ENCODE results near the gene CDV3.

Gene CDV3

DNA sequence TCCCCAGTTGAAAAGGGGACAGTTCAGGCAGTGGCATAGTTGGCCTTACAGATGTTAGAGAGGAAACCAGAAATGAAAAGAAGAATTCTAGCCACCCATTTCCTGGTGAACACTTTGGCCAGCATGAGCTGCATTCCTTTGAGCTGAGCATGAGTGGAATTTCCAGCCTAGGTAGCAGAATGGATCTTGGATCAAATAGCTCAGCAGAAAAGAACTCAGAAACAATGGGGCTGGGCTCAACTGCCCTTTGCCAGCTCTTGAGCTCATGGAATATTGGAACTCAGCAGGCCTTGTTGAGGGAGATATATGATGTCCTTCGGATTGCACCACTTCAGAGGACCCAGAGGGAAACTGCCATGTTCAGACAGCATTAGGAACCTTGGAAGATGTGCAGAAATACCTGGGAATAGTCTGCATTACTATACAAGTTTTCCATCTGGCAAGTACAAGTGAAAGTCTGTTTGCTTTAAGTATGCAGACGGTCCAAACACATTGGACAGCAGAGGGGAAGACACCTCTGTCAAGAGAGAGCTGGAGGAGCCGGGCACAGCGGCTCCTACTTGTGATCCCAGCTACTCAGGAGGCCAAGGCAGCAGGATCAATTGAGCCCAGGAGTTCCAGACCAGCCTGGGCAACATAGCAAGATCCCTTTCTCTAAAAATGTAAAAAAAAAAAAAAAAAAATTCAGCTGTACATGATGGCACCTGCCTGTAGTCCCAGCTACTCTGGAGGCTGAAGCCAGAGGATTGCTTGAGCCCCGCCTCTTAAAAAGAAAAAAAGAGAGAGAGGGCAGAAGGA lies 3.1 kb upstream of the CDV3 start:
- DNase-seq, result no peak

DNA sequence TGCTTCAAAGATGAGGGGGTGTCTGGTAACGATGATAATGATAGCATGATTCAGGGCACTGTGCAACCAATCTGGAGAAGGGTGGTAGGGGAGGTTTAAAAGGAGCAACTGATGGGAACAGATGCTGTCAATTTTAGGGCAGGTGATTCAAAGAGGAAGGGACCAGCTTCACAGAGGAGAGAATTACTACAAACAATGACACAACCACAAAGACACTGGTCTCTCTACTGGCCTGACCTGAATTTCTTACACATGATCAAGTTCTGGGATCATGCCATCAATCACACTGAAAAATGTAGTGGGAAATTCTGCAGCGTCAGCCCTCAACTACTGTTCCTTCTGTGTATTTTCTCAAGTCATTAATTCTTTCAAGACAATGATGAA lies 2.6 kb upstream of the CDV3 start:
- no peak for DNase-seq

DNA sequence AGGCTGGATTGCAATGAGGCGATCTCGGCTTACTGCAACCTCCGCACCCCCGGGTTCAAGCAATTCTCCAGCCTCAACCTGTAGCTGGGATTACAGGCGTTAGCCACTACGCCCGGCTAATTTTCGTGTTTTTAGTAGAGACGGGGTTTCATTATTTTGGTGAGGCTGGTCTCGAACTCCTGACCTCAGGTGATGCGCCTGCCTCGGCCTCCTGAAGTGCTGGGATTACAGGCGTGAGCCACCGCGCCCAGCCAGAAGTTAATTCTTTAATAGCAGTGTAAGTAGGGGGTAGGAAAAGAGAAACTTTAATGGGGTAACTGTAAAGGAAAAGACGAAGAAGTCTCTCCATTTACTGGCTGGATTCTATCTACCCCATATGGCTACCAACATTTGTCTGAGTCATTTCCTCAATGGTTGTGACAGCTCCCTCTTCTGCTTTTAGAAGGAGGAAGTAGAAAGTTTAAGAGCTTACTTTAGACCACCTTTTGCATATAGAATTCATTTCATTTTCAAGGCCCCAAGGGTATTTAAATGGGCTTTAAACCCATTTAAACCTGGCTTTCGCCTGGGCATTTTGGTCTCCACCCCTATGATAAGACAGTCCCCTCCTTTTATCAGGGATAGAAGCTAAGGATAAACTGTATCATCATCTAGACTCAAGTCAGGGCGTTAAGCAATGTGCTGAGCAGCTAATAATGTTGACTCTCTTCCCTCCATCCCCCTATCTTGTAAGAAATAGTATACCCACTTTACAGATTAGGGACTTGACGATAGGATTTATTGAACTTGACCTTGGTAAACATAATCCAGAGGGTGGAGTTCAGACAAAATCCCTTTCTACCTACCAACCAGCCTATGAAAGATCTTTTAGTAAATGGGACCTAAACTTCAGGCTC lies 1.1 kb upstream of the CDV3 start:
- DNase-seq, result no peak

DNA sequence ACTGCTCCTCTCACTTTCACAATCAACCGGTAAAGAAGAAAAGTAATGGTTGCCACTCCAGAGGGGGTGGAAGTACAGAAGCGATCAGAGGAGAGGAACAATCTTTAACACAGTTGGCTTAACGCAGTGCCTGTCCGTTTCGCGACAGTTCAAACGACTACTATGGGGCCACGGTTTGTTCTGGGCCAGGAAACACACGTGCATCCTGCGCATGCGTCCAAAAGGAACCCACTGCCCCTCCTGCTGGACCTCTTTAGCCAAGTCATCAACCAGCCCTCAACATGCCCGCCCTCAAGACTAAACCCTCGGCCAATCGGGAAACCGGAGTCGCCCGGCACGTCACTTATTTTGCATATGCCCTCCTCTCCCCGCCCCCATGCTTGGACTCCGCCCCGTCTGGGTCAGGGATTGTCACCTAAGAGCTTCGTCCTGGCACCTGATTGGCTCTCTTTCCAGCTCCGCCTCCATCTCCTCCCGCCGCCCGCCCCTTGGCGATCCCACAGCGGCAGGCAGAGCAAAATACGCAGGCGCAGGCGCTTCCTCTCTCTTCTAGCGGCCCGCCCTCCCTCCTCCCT lies 345 bp upstream of the CDV3 start:
- DNase-seq, result no peak

DNA sequence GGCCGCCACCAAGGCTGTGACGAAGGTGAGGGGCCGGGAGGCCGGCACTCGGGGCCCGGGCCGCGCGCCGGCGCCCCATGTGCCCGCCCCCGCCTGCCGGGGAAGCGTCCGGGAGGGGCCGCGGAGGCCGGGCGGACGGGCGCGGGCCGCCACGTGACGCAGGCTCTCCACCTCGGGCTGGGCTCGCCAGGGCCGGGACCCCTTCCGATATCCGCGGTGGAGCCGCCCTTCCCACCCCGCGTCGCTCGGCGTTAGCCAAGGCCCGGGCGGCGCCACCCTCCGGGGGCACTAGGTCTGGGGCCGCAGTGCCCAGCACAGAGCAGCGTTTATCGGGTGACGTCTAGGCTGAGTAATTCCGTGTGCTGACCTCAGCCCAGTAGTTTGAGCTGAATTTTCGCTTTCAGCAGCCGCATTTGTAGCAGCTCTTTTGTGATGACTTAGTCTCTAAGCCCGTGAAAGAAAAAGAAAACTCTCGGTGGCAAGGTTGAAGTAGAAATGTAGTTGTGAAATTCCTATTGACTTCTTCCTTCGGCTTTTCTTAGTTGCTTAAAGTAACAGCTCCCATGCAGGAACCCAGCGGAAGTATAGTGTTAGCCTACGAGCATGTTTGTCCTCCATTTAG lies 885 bp downstream of the CDV3 start:
- no peak for DNase-seq

DNA sequence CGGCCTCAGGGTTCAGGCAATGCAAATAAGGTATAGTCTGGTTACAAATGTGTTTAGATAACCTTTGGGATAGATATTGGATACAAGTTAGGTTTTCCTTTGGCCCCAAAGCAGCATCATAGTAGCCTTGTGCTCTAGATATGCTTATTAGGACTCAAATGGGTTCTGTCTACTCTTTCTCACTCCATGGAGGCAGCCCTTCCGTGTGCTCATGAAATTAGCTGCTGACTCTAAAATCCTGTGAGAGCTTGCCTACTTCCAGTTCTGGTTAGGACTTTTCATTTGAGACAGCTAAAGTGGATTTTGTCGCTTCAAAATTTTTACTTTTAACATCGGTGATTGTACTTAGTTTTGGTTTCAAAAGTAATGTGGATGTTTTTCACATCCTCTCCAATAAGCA lies 1.6 kb downstream of the CDV3 start:
- DNase-seq, result no peak

DNA sequence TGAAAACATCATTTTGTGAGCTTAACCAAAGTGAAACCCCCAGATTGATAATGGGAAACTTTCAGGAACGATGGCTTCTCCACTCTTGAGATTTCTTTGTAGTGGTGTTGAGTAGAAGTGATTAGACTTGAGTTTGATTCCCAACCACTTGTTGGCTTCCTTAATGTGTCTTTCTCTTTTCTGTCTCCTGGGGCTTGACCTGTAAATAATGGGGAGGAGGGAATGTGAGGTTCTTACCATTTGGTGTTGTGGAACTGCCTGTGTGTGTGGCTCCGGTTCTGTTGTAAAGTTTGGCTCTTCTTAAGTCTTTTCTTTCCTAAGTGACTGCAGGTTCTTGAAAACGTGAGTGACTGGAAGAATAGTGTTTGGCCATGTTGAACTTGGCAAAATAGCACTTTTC lies 2.7 kb downstream of the CDV3 start:
- no peak for DNase-seq

DNA sequence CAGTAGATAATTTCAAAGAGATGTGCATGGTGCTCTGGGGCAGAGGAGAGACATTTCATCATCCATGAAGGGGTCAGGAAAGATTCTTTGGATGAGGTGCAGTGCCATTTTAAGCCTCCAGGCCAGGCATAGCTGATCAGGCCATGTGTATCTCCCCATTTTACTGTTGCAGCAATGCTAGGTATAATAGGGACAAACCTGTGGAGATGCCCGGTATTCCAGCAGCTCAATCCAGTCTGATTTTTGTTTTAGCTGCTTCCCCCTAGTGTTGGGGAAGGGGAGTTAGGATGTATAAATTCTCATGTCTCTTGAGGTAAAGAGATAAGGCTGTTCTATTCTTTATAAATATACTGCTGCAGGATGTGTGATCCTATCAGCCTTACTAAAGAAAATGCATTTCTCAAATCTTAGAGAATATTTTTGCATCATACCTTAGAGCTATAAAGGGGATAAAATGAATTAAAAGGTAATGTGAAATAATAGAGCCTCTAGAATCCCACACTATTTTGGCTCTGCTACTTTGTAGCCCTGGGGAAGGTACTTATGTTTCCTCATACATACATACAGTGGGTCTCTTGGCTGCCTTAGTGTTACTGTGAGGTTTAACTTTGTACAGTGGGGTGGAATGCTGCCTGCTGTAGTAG lies 5.2 kb downstream of the CDV3 start:
- no peak for DNase-seq

DNA sequence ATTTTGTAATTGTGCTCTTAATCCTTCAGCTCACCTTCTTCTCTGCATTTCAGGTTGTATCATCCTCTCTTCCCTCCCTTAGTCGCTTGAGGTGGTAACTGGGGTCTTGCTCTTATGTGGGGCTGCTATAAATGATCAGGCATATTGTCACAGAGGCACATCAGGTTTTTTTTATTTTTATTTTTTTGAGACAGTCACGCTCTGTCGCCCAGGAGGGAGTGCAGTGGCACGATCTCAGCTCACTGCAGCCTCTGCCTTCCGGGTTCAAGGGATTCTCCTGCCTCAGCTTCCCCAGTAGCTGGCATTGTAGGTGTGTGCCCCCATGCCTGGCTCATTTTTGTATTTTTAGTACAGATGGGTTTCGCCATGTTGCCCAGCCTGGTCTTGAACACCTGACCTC lies 9.9 kb downstream of the CDV3 start:
- DNase-seq, result no peak

DNA sequence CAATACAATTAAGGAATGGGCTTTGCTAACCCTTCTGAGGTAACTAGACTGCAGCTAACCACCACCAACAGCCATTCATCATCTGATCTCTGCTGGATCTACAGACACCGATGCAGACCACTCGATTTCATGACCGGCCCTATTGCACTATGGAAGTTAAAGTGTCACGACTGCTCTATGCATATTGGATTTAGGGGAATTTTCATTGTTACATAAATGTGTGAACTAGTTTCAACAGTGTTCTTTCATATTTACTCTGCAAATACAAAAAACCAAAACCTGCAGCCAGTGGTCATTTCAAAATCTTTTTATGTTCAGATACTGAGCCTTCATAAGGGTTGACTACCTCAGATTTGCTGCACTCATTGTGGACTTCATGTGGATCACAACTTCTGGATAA lies 14.5 kb downstream of the CDV3 start:
- no peak for DNase-seq

DNA sequence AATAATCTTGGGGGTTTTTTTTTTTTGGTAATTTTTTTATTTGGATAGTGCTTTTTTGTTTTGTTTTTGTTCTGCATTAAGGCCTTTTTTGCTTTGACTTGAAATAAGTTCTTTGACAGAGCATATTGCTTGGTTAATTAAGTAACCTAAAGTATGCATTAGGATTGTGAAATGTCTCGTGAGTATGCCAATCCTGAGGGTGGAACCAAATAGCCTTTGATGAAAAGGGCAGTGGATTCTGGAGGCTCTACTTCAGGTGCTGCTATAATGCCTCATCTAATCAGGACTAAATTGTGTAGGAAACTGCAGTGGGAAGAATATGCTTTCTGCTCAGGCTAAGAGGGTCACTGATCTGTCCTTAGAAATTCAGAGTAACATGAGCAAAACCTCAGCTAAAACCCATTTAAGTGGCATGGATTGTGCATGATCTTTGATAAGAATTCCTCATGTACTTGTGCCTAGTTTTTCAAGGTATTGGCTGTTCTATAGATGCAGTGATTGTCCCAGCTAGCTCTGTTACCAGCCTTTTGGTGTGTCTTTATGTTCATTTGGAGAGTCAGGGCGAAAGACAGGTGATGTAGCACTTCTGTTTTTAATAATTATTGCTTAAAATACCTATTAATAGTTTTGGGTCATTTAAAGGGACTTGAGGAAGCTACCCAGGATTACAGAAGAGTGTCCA lies 15.4 kb downstream of the CDV3 start:
- DNase-seq, result no peak

DNA sequence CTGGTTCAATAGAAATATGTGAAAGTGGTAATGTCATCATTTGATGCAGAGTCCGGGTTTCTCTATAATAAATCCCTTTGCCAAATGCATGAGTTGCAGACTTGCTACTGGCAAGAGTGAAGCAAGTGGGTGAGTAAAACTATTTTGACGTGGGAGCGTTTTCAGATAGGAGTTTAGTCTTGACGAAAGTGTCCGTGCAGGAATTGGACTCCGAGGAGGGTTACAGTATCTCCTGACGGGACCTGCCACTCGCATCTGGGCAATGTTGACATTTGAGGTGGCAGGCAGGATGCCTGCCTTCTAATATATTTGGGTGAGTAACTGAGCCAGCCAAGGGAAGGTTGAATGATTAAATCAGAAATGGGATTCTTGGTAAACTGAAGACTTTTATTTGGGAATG lies 16.0 kb downstream of the CDV3 start:
- no peak for DNase-seq

DNA sequence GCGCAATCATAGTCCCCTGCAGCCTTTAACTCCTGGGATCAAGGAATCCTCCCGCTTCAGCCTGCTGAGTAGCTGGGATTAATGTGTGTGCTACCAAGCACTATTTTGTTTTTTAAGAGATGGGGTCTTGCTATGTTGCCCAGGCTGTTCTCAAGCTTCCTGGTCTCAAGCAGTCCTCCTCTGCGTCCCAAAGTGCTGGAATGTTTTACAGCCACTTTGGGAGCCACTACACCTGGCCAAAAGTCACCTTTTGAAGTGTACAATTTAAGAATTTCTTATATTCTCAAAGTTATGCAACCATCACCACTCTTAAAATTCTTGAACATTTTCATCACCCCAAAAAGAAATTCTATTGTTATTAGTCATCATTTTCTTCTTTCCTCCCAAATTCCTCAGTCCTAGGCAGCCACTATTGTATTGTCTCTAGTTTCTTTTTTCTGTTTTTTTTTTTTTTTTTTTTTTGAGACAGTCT lies 17.8 kb downstream of the CDV3 start:
- no peak for DNase-seq

DNA sequence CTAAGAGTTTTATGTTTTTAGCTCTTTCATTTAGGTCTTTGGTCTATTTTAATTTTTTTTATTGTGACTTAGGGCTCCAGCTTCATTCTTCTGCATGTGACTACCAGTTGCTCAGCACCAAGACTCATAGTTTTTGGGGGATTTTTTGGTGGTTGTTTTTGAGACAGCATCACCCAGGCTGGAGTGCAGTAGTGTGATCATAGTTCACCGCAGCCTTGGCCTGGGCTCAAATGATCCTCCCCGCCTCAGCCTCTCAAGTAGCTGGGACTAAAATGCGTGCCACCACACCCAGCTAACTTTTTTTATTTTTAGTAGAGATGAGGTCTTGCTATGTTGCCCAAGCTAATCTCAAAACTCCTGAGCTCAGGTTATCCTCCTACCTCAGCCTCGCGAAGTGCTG lies 19.4 kb downstream of the CDV3 start:
- no peak for DNase-seq

DNA sequence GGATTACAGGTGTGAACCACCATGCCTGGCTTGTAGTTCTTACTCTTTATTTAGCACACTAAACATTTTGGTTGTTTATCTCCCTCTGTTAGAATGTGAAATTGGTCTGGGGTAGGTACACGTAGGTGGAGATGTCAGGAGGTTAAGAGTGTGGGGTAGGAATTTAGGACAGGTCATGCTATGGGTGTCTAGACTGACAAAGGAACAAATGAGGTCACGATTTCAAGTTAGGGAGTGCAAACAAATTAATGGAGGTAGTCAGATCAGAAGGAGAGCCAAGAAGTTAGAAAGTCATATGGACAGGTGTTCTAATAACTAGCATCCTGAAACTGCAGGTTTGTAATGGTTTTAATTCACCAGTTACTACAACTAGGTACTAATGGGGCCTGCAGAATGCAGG lies 19.8 kb downstream of the CDV3 start:
- no peak for DNase-seq

DNA sequence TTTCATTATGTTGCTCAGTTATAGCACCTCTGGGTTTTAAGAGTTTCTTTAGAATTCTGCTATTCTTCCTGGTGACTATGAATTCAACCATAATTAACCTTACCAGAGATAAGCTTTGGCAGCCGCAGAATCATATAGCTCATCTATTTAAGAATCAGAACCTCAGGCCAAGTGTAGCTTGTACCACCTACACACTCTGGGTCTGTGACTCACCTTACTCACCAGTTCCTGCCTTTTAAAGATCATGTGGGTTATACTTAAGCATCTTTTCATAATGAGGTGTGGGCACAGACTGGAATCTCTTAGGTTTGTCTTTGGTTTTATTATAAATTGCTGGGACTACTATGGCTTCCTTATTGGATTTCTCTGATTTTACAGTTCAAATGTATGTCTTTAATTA lies 21.9 kb downstream of the CDV3 start:
- no peak for DNase-seq

DNA sequence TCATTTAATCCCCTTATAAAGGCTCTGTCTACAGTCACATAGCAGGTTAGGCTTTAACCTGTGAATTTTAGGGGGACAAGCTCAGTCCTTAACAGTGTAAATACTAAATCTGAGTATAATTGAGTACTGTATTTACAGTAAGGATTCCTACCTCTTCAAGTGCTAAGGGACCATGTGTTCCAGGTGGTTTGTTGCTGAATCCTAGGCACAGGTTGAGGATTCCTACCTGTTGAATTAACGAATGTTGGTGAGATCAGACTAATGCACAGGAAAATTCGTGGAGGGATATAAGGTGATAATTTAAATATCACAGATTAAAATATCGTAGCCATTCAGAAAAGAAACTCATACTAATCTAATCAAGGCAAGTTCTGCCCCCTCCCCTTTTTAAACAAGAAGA lies 24.9 kb downstream of the CDV3 start:
- no peak for DNase-seq

DNA sequence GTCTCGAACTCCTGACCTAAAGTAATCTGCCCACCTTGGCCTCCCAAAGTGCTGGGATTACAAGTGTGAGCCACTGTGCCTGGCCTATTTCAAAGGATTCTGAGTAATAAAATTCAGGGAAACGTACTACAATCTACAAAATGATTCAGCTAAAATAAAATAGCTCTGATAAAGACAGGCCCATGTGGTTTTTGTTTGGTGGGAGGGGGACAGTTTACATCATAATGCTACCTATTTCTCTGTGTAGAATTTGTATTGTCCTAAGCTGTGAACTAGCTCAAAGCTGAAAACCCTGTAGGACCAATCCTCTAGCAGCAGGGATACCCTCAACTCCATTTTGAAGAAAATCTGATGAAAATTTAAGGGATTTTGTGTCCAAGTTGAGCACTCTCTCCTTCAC lies 25.8 kb downstream of the CDV3 start:
- no peak for DNase-seq

DNA sequence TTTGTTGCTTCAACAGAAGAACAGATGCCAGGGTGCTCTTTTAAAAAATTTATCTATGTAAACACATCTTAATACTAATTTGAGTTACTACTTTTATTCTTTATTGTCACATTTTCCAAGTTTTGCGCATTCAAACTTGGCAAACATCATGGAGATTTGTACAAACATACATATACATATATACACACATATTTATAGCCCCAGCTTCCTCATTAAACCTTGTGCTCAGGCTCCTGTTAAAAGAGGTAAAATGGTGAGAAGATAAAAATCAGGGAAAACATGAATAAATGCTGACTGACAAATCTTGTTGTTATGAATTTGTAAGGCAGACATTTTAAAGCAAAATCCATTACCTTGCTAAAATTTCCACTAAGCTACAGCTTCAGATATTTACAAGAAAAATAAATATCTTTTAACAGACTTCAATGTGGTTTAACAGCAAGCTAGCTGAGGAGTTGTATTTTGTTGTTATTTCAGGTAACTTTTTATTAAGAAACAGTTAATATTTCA lies 27.1 kb downstream of the CDV3 start:
- DNase-seq, result no peak

DNA sequence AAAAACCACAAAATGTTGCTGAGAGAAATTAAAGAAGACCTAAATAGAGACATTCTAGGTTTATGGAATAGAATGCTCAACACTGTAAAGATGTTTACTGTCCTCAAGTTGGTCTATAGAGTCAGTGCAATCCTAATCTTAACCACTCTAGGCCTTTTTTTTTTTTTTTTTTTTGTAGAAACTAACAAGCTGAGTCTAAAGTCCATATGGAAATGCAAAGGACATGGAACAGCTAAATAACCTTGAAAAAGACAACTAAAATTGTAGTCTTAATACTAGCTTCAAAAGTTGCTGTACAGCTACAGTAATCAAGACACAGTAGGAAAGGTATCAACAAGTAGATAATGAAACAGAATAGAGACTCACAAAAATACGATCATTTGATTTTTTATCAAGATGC lies 32.9 kb downstream of the CDV3 start:
- no peak for DNase-seq

DNA sequence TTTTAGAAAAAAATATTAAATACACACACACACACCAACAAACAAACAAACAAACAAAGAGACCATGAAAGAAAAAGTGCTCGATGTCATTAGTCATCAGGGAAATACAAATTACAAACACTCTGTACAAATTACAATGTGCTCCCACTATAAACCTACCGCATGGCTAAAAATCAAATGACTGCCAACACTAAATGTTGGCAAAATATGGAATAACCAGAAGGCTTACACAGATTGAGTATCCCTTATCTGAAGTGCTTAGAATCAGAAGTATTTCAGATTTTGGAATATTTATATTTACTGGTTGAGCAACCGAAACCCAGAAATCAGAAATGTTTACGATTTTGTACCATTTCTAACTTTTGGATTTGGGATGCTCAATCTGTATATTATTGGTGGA lies 33.4 kb downstream of the CDV3 start:
- no peak for DNase-seq

DNA sequence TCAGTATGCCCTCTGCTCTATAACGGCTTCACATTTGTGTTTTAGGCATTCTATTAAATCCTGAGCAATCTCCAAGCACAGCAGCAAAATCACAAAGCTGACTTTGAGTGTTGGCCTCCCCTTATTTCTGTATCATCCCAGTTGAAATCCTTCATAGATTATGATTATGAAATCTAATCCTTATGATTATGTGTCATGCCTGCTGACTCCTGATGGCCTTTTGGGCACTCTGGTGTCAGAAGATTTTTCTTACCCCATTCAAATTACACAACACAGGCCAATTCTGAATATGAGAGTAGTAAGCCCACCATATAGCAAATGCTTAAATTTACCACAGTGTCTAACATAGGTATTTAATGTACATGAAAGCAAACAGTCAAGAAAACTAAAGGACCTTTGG lies 34.3 kb downstream of the CDV3 start:
- DNase-seq, result no peak
